Effector memory CD8-positive, alpha-beta T cell (primary cell): Measurements from ENCODE around the gene UPK1A.

Experiments
- ATAC-seq: fragments of 150-1000 bp; cut with Tn5 transposase; replicated peaks from 2 replicates; pipeline ENCODE4 v1.10.0; 2021; ENCODE audit warnings: mild to moderate bottlenecking, moderate library complexity
- DNase-seq, 3 experiments: peaks; one replicate each; pipeline ENCODE4 v3.0.0; 2021
- H3K27ac Mint-ChIP-seq, 2 donors: one replicate each; pipeline ENCODE4 v1.8.0; 2022; ENCODE audit warnings: mild to moderate bottlenecking in 2 of 2, mixed read lengths in 2 of 2, moderate library complexity in 2 of 2
- H3K27me3 Mint-ChIP-seq, 2 donors: one replicate each; pipeline ENCODE4 v1.8.0; 2022; ENCODE audit warnings: mixed read lengths in 2 of 2
- H3K36me3 Mint-ChIP-seq: one replicate; pipeline ENCODE4 v1.8.0; 2022; ENCODE audit warnings: mild to moderate bottlenecking, moderate library complexity, mixed read lengths; ENCODE audit not compliant: insufficient read depth
- H3K4me1 Mint-ChIP-seq, 2 donors: one replicate each; pipeline ENCODE4 v1.8.0; 2022; ENCODE audit warnings: low read depth in 2 of 2, mixed read lengths in 2 of 2
- H3K4me3 Mint-ChIP-seq, 2 donors: one replicate each; pipeline ENCODE4 v1.8.0; 2022; ENCODE audit warnings: mild to moderate bottlenecking in 2 of 2, mixed read lengths in 2 of 2, moderate library complexity in 2 of 2
- H3K9me3 Mint-ChIP-seq, 2 donors: one replicate each; pipeline ENCODE4 v1.8.0; 2022; ENCODE audit warnings: mixed read lengths in 2 of 2
- total RNA-seq, 9 experiments: gene quantifications; one replicate each; lab custom pipeline; 2026; lab: John Stamatoyannopoulos, UW

The UPK1A gene
- total RNA-seq = 0.13 to 0.67 (median 0.26) reads per million in 9 experiments

- Mint-ChIP-seq H3K27me3 (peaks cover 11 to 26% of the 10 kb centered on the region in 2 donors), H3K9me3 (no peaks in the 10 kb centered on the region), H3K4me3 (no peak within 1 kb of the TSS), H3K36me3 (peaks cover 19% of the 10 kb centered on the region), H3K27ac (no peak within 1 kb of the TSS), H3K4me1 (no peaks in the 10 kb centered on the region)
- ATAC-seq (no peak), DNase-seq (no peak)
Measured at GRCh38 chr19:35666251-35666913, at the start of gene UPK1A. Gene UPK1A, plus strand, starts transcription at chr19:35666517. Its CDS starts 296 bp downstream, at chr19:35666813.

GRCh38 chr19:35618857-35619256 is 47.5 kb upstream of the UPK1A start:
- H3K4me3 Mint-ChIP-seq = no peak overlapping the region

GRCh38 chr19:35619290-35619923 is 46.9 kb upstream of the UPK1A start:
- Mint-ChIP-seq H3K9me3 (no peaks in the 10 kb centered on the region), H3K4me3 (no peak overlapping the region), H3K27me3 (no peaks in the 10 kb centered on the region), H3K36me3 (peaks cover 18% of the 10 kb centered on the region), H3K4me1 (no peaks in the 10 kb centered on the region), H3K27ac (no peak overlapping the region)
- ATAC-seq (no peak), DNase-seq (no peak)

More at GRCh38 chr19:35618857-35619256, 47.5 kb upstream of the UPK1A start:
- H3K9me3 Mint-ChIP-seq = no peaks in the 10 kb centered on the region
- H3K36me3 Mint-ChIP-seq = peaks cover 24% of the 10 kb centered on the region
- ATAC-seq (no peak), DNase-seq (no peak)
- H3K27me3 Mint-ChIP-seq = no peaks in the 10 kb centered on the region
- H3K27ac Mint-ChIP-seq = no peak overlapping the region
- peaks cover 0 to under 1% of the 10 kb centered on the region in 2 donors for H3K4me1 Mint-ChIP-seq

- Mint-ChIP-seq H3K9me3 (no peaks in the 10 kb centered on the region), H3K36me3 (peaks cover 13% of the 10 kb centered on the region), H3K27me3 (no peaks in the 10 kb centered on the region), H3K4me3 (no peak overlapping the region), H3K4me1 (no peaks in the 10 kb centered on the region), H3K27ac (no peak overlapping the region)
- ATAC-seq (no peak), DNase-seq (no peak)
Measured at GRCh38 chr19:35620001-35620400, 46.3 kb upstream of the UPK1A start.

- Mint-ChIP-seq H3K27ac (peak overlapping the region in 1 of 2 donors; percentile 64), H3K36me3 (peaks cover 8% of the 10 kb centered on the region), H3K4me1 (no peaks in the 10 kb centered on the region), H3K4me3 (no peak overlapping the region), H3K27me3 (no peaks in the 10 kb centered on the region), H3K9me3 (no peaks in the 10 kb centered on the region)
- DNase-seq (no peak), ATAC-seq (no peak)
Measured at GRCh38 chr19:35621708-35622107, 44.6 kb upstream of the UPK1A start.

GRCh38 chr19:35622750-35623149 is 43.6 kb upstream of the UPK1A start:
- Mint-ChIP-seq H3K9me3 (no peaks in the 10 kb centered on the region), H3K4me1 (no peaks in the 10 kb centered on the region), H3K27me3 (no peaks in the 10 kb centered on the region), H3K27ac (peak overlapping the region in 1 of 2 donors; percentile 32), H3K4me3 (no peak overlapping the region), H3K36me3 (peaks cover 8% of the 10 kb centered on the region)
- no peak for DNase-seq
- ATAC-seq = no peak

- no peak for ATAC-seq
- H3K27ac Mint-ChIP-seq = peak overlapping the region in 1 of 2 donors; percentile 32
- no peaks in the 10 kb centered on the region for H3K27me3 Mint-ChIP-seq
- no peaks in the 10 kb centered on the region for H3K9me3 Mint-ChIP-seq
- H3K36me3 Mint-ChIP-seq = peaks cover 15% of the 10 kb centered on the region
- no peak overlapping the region for H3K4me3 Mint-ChIP-seq
- no peak for DNase-seq
- H3K4me1 Mint-ChIP-seq = peaks cover 3 to 5% of the 10 kb centered on the region in 2 donors
Measured at GRCh38 chr19:35623327-35624010, 42.8 kb upstream of the UPK1A start.

- Mint-ChIP-seq H3K4me3 (peak overlapping the region; percentile 87 to 92), H3K9me3 (no peaks in the 10 kb centered on the region), H3K27ac (peak overlapping the region; percentile 95 to 96), H3K4me1 (peaks cover 19 to 21% of the 10 kb centered on the region in 2 donors), H3K27me3 (no peaks in the 10 kb centered on the region), H3K36me3 (peaks cover 42% of the 10 kb centered on the region)
- DNase-seq = no peak
- no peak for ATAC-seq
Measured at GRCh38 chr19:35628264-35628564, 38.1 kb upstream of the UPK1A start.

GRCh38 chr19:35628565-35629331 is 37.6 kb upstream of the UPK1A start, which contains the start of gene RBM42:
Gene RBM42, plus strand, starts transcription at chr19:35629036. Its CDS starts 118 bp downstream, at chr19:35629154.
- no peaks in the 10 kb centered on the region for H3K9me3 Mint-ChIP-seq
- DNase-seq = peak; percentile 97 to 100 (median 98)
- H3K27me3 Mint-ChIP-seq = no peaks in the 10 kb centered on the region
- H3K36me3 Mint-ChIP-seq = peaks cover 46% of the 10 kb centered on the region
- peak within 1 kb of the TSS; percentile 95 to 96 for H3K27ac Mint-ChIP-seq
- H3K4me3 Mint-ChIP-seq = peak within 1 kb of the TSS; percentile 87 to 92
- ATAC-seq = peak; percentile 98
- peaks cover 21 to 24% of the 10 kb centered on the region in 2 donors for H3K4me1 Mint-ChIP-seq

- Mint-ChIP-seq H3K27ac (peak overlapping the region; percentile 95 to 96), H3K36me3 (peaks cover 50% of the 10 kb centered on the region), H3K9me3 (no peaks in the 10 kb centered on the region), H3K4me1 (peaks cover 21 to 24% of the 10 kb centered on the region in 2 donors), H3K27me3 (no peaks in the 10 kb centered on the region), H3K4me3 (peak overlapping the region; percentile 87 to 92)
- no peak for ATAC-seq
- DNase-seq = no peak
Measured at GRCh38 chr19:35629332-35629633, 37.0 kb upstream of the UPK1A start.

GRCh38 chr19:35633727-35634440 is 32.4 kb upstream of the UPK1A start:
- DNase-seq = no peak
- peaks cover 13 to 19% of the 10 kb centered on the region in 2 donors for H3K4me1 Mint-ChIP-seq
- no peaks in the 10 kb centered on the region for H3K9me3 Mint-ChIP-seq
- peaks cover 67% of the 10 kb centered on the region for H3K36me3 Mint-ChIP-seq
- H3K27ac Mint-ChIP-seq = no peak overlapping the region
- no peak for ATAC-seq
- H3K27me3 Mint-ChIP-seq = no peaks in the 10 kb centered on the region
- no peak overlapping the region for H3K4me3 Mint-ChIP-seq

GRCh38 chr19:35636651-35637050 is 29.7 kb upstream of the UPK1A start:
- no peak overlapping the region for H3K27ac Mint-ChIP-seq
- H3K9me3 Mint-ChIP-seq = no peaks in the 10 kb centered on the region
- H3K4me3 Mint-ChIP-seq = no peak overlapping the region
- H3K4me1 Mint-ChIP-seq = peaks cover 9 to 12% of the 10 kb centered on the region in 2 donors
- H3K27me3 Mint-ChIP-seq = no peaks in the 10 kb centered on the region
- no peak for ATAC-seq
- no peak for DNase-seq
- H3K36me3 Mint-ChIP-seq = peaks cover 52% of the 10 kb centered on the region

GRCh38 chr19:35637165-35637564 is 29.2 kb upstream of the UPK1A start:
- ATAC-seq (no peak), DNase-seq (no peak)
- H3K27ac Mint-ChIP-seq = no peak overlapping the region
- no peaks in the 10 kb centered on the region for H3K27me3 Mint-ChIP-seq
- H3K36me3 Mint-ChIP-seq = peaks cover 47% of the 10 kb centered on the region
- H3K4me1 Mint-ChIP-seq = peaks cover 9 to 12% of the 10 kb centered on the region in 2 donors
- no peak overlapping the region for H3K4me3 Mint-ChIP-seq
- no peaks in the 10 kb centered on the region for H3K9me3 Mint-ChIP-seq
